ENCODE measurements around the gene SYNPR. TPM values are rescaled to one million over a fixed set of nuclear protein-coding genes. Genes with fewer than 3 reads are reported as not detected.

SYNPR gene
- total RNA-seq, 1 experiment from 2014 or later, result not detected

GRCh38 chr3:63242124-63242523 lies 36.0 kb upstream of the SYNPR start:
- CTCF ChIA-PET, result no interaction called here
- H3K27me3 Mint-ChIP-seq (ENCODE audit: insufficient read depth, unreplicated experiment), result peaks cover 11% of the 10 kb centered on the region
- no peak for TF ChIP-seq CTCF (IDR thresholded peaks at IDR 0.05; ENCODE audit: insufficient read depth in 1 of 2, low read depth in 1 of 2, low read length in 1 of 2, severe bottlenecking in 1 of 2, unreplicated experiment in 1 of 2)

DNA sequence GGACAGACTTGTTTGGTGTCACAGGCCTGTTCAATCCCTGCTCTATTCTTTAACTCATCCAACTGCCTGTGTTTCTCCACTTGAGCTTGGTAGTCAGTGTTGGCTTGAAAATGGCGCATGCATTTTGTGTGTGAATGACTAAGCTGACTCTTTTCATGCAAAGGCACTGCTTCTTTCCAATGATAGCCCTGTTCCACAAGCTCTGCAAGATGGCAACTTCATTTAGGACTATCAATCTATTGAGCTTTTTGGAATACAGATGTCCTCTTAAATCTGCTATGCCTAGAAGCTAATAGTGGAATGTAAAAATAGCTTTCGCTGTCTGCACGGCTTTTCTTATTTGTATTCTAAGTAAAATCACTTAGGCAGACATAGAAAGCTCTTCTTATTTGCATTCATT lies 33.6 kb upstream of the SYNPR start:
- Mint-ChIP-seq H3K36me3 (ENCODE audit: insufficient read depth, unreplicated experiment) (no peaks in the 10 kb centered on the region), H3K9me3 (ENCODE audit: unreplicated experiment) (no peaks in the 10 kb centered on the region), H3K27me3 (ENCODE audit: insufficient read depth, unreplicated experiment) (peaks cover 9% of the 10 kb centered on the region), H3K27ac (ENCODE audit: unreplicated experiment) (no peak overlapping the region), H3K4me1 (ENCODE audit: low read depth, unreplicated experiment) (no peaks in the 10 kb centered on the region), H3K4me3 (ENCODE audit: unreplicated experiment) (no peak overlapping the region)
- ChIA-PET POLR2A (no interaction called here), CTCF (no interaction called here)
- H3K9me3 ChIP-seq, result no peaks in the 10 kb centered on the region
- H3K36me3 ChIP-seq (ENCODE audit: control insufficient read depth, insufficient read depth, low read length), result no peaks in the 10 kb centered on the region
- BruUV-seq (replicated peaks), result no TSS peak
- H3K27me3 ChIP-seq (replicated peaks; ENCODE audit: control insufficient read depth, insufficient read depth, low read length), result no peaks in the 10 kb centered on the region
- intact Hi-C loops (cut with micrococcal nuclease; ENCODE audit: unreplicated experiment), result no loop called here
- no peak overlapping the region for H3K4me3 ChIP-seq (ENCODE audit: low read depth, low read length)
- no peak for TF ChIP-seq CTCF (IDR thresholded peaks at IDR 0.05; ENCODE audit: insufficient read depth in 1 of 2, low read depth in 1 of 2, low read length in 1 of 2, severe bottlenecking in 1 of 2, unreplicated experiment in 1 of 2)
- DNase-seq, result no peak
- H3K4me1 ChIP-seq, result no peaks in the 10 kb centered on the region

More at GRCh38 chr3:63242124-63242523, 36.0 kb upstream of the SYNPR start:
- no peak for DNase-seq
- Histone ChIP-seq H3K36me3 (ENCODE audit: control insufficient read depth, insufficient read depth, low read length) (no peaks in the 10 kb centered on the region), H3K9me3 (no peaks in the 10 kb centered on the region), H3K4me3 (ENCODE audit: low read depth, low read length) (no peak overlapping the region), H3K27me3 (replicated peaks; ENCODE audit: control insufficient read depth, insufficient read depth, low read length) (no peaks in the 10 kb centered on the region), H3K4me1 (no peaks in the 10 kb centered on the region)
- H3K4me3 Mint-ChIP-seq (ENCODE audit: unreplicated experiment), result no peak overlapping the region
- no peaks in the 10 kb centered on the region for H3K36me3 Mint-ChIP-seq (ENCODE audit: insufficient read depth, unreplicated experiment)
- POLR2A ChIA-PET, result no interaction called here
- no peaks in the 10 kb centered on the region for H3K4me1 Mint-ChIP-seq (ENCODE audit: low read depth, unreplicated experiment)
- BruUV-seq (replicated peaks), result no TSS peak
- H3K27ac Mint-ChIP-seq (ENCODE audit: unreplicated experiment), result no peak overlapping the region
- no peaks in the 10 kb centered on the region for H3K9me3 Mint-ChIP-seq (ENCODE audit: unreplicated experiment)
- intact Hi-C loops (cut with micrococcal nuclease; ENCODE audit: unreplicated experiment), result no loop called here

DNA sequence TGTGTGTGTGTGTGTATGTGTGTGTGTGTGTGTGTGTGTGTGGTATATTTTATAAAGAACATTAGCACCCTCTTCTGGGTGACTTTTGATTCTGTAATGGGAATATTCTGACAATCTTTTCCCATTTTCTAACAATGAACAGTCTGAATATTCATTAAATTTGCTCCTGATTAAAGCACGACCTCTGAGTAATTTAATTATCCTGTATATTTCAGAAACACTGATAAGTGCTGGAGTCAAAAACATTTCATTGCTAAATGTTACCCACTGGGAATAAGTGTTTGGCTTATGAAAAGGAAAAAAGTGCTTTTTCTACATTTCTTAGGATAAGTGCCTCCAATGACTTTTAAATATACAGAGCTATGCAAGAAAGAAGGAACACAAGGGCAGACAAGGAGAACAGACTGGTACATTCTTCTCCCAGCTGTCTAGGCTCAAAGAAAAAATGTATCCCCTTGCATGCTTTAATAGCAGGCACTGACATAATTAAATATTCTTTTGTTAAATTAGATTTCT lies 32.3 kb upstream of the SYNPR start:
- Mint-ChIP-seq H3K9me3 (ENCODE audit: unreplicated experiment) (no peaks in the 10 kb centered on the region), H3K36me3 (ENCODE audit: insufficient read depth, unreplicated experiment) (no peaks in the 10 kb centered on the region), H3K27me3 (ENCODE audit: insufficient read depth, unreplicated experiment) (peaks cover 7% of the 10 kb centered on the region), H3K4me3 (ENCODE audit: unreplicated experiment) (no peak overlapping the region), H3K27ac (ENCODE audit: unreplicated experiment) (no peak overlapping the region), H3K4me1 (ENCODE audit: low read depth, unreplicated experiment) (no peaks in the 10 kb centered on the region)
- intact Hi-C loops (cut with micrococcal nuclease; ENCODE audit: unreplicated experiment), result no loop called here
- CTCF ChIA-PET, result no interaction called here
- no peak for DNase-seq
- POLR2A ChIA-PET, result no interaction called here
- Histone ChIP-seq H3K36me3 (ENCODE audit: control insufficient read depth, insufficient read depth, low read length) (no peaks in the 10 kb centered on the region), H3K27me3 (replicated peaks; ENCODE audit: control insufficient read depth, insufficient read depth, low read length) (no peaks in the 10 kb centered on the region), H3K9me3 (no peaks in the 10 kb centered on the region), H3K4me1 (no peaks in the 10 kb centered on the region), H3K4me3 (ENCODE audit: low read depth, low read length) (no peak overlapping the region)
- no TSS peak for BruUV-seq (replicated peaks)
- no peak for TF ChIP-seq CTCF (IDR thresholded peaks at IDR 0.05; ENCODE audit: insufficient read depth in 1 of 2, low read depth in 1 of 2, low read length in 1 of 2, severe bottlenecking in 1 of 2, unreplicated experiment in 1 of 2)
